HG03354 (cell line): Measurements from ENCODE around the gene CSNK1G2.

ENCODE experiments used
- ATAC-seq: cut with Tn5 transposase; IDR thresholded peaks from one replicate; pipeline ENCODE4 v1.9.1; 2021; ENCODE audit warnings: mild to moderate bottlenecking; ENCODE audit not compliant: unreplicated experiment, poor library complexity, severe bottlenecking

CSNK1G2 gene

DNA sequence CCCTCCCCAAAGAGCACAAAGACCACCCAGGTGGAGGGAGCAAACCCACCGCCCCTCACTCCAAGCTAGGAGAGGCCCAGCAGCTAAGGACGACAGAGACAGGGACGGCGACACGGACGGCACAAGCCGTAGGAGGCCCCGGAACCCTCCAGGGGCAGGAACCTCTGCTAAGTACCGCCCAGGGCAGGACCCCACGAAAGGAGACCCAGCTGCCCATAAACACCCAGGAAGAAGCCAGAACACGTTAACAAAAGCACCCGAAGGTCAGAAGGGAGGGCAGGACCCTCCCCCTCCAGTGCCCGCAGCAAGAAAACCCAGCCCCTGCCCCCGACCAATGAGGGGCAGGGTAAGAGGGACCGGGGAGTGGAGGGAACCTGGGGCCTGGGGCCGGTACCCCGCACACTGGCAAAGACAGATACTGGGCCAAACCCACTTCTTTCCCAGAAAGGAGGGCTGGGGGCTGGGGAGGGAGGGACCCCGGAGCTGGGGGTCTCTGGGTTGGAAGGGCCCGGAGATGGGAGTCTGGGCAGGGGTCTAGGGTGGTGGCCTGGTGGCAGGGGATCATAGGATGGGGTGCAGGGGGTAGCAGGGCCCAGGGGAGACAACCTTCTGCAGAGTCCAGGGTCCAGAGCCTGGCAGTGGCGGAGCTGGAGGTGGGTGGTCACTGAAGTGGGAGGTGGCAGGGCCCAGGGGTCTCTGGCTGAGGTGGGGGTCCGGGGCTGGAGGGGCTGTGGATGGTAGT, 72.1 kb downstream of the CSNK1G2 start:
- no peak for ATAC-seq

DNA sequence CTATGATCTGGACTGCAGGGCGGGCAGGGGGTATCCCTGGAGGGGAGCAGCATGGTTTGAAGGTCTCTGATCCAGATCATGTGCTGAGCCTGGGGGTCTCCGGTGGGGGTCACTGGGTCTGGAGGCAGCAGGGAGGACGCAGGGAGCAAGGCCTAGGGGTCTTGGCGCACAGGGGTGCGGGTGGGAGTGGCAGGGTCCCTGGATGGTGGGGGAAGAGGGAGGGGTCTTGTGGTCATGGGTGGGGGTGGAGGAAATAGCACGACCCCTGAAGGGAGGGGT, 72.7 kb downstream of the CSNK1G2 start:
- ATAC-seq = no peak

DNA sequence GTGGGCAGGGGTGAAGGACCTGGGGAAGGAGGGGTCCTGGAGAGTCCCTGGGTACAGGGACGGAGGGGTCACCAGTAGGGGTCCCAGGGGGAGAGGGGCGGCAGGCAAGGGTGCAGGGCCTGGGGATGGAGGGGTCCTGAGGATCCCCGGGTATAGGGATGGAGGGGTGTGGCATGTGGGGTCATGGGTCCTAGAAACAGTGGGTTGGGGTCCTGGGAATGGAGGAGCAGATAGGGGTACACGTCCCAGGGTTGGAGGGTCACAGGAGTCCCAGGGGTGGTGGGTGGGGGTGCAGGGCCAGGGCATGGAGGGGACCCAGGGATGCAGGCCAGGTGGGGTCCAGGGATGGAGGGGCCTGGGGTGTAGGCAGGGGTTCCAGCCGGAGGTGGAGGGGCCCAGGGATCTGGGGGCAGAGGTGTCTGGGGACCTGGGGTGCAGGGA, 73.2 kb downstream of the CSNK1G2 start:
- no peak for ATAC-seq

DNA sequence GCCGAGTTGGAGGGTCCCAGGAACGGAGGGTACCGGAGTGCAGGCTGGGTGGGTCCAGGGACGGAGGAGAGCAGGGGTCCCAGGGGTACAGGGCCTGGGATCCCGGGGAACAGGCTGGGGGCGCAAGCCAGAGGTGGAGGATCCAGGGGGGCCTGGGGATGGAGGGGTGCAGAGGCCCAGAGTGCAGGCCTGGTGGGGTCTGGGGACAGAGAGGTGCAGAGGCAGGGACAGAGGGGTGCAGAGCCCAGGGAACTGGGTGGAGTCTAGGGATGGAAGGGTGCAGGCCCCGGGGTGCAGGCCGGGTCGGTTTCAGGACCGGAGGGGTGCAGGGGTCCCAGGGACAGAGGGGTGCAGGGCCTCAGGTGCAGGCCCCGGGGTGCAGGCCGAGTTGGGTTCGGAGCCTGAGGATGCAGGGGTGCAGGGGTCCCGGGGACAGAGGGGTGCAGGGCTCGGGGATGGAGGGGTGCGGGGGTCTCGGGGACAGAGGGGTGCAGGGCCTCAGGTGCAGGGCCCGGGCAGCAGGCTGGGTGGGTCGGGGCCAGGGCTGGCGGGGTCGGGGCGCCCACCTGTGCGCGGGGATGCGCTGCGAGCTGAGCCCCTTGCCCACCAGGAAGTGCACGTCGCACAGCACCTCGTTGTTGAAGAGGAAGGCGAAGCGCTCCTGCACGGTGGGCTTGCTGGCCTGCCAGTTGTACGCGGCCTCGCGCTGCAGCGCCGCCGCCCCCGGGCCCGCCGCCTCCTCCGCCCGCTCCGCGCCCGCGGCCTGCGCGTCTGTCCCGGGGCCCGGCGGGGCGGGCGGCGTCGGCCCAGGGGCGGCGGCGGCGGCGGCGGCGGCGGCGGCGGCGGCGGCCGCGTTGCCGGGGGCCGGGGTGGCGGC, 74.0 kb downstream of the CSNK1G2 start:
- no peak for ATAC-seq

DNA sequence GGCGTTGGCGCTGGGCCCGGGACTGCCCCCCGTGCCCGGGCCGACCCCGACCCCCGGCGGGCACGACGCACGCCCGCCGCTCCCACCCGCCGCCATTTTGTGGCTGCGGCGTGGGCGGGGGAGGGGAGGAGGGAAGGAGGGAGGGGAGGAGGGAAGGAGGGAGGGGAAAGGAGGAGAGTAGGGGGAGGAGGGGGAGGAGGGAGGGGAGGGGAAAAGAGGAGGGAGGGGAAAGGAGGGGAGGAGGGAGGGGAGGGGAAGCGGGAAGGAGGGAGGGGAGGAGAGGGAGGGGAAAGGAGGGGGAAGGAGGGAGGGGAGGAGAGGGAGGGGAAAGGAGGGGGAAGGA, 74.6 kb downstream of the CSNK1G2 start, which contains the start of gene BTBD2:
Gene BTBD2 (minus strand): TSS at position 107 of the 343 bp plus-strand sequence. CDS start 11 bp downstream, at position 96.
- ATAC-seq = no peak

DNA sequence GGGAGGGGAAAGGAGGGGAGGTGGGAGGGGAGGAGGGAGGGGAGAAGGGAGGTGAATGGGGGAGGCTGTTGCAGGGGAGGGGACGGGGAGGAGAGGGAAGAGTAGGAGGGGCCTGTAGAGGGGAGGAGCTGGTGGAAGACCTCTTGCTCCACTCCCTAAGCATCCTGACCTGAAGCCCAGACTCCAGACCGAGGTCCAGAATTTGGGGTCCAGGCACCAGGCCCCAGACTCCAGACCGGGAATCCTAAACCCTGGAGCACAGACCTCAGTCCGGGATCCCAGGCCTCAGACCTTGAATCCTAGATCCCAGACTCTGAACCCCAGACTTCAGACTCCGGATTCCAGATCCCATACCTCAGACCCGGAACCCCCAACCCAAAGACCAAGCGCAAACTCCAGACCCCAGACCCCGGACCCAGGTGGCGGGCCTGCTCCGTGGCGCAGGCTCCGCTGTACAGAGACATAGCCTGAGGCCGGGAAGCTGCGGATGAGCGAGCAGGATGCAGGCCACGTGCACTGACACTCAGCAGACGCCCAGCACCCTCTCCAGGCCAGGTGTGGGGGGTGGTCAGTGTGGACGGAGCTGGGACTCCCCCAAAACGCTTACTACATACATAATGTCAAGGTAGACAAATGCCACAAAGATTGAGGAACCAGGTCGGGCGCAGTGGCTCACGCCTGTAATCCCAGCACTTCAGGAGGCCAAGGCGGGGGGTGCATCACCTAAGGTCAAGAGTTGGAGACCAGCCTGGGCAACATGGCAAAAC, 75.3 kb downstream of the CSNK1G2 start:
- ATAC-seq = no peak

DNA sequence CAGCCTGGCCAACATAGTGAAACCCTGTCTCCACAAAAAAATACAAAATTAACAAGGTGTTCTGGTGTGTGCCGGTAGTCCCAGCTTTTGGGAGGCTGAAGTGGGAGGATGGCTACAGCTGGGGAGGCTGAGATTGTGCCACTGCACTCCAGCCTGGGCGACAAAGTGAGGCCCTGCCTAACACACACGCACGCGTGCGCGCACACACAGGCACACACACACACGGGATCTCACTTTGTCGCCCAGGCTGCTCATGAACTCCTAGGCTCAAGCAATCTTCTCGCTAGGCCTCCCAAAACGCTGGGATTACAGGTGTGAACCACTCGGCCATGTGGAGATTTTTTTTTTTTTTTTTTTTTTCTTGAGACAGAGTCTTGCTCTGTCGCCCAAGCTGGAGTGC, 77.8 kb downstream of the CSNK1G2 start:
- no peak for ATAC-seq

DNA sequence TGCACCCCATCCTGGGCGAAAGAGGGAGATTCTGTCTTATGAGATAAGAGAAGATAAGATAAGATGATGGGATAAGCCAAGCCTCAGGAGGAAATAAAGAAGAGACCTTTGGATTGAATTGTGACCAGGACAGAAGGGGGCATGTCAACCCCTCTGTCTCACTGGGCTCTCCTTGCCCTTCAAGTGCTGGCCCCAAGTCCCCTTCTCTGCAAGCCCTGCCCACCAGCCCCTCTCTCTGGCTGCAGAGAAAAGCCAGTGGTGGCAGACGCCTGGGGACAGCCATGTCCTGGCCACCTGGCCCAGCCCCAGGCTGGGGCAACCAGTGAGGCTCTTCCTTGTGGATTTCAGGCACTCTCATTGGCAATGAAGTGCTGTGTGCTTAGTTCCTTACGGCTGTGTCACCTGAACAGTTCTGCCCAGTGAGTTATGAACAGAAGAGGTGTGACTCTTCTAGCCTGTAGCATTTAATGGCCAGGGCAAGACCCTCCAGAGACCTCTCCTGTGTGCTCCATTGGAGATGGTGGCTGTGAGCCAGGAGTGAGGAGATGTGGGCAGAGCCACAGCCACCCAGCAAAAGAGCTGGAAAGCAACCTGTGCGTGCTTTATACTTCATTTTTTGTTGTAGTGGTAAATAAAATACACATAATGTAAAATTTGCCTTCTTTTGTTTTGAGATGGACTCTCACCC, 80.6 kb downstream of the CSNK1G2 start:
- ATAC-seq = no peak

DNA sequence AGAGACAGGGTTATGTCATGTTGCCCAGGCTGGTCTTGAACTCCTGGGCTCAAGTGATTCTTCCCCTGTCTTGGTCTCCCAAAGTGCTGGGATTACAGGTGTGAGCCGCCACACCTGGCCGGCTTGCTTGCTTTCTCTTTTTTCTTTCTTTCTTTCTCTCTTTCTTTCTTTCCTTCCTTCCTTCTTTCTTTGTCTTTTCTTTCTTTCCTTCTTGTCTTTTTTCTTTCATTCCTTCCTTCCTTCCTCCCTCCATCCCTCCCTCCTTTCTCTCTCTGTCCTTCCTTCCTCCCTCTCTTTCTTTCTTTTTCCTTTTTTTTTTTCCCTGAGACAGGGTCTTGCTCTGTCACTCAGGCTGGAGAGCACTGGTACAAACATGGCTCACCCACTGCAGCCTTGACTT, 81.3 kb downstream of the CSNK1G2 start:
- no peak for ATAC-seq

DNA sequence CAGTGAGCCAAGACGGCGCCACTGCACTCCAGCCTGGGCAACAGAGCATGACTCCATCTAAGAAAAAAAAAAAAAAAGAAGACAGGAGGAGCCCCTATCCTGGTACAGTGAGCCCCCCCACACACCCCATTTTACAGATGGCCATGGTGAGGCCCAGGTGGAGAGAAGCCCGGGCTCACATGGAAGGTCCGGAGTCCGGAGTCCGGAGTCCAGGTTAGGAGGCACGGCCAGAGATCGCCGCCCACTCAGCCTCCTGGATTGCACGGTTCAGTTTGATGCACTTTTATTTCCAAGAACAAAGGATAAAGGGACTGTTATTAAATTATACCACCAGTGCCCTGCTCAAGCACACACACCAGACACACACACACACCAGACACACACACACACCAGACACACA, 85.8 kb downstream of the CSNK1G2 start:
- no peak for ATAC-seq

DNA sequence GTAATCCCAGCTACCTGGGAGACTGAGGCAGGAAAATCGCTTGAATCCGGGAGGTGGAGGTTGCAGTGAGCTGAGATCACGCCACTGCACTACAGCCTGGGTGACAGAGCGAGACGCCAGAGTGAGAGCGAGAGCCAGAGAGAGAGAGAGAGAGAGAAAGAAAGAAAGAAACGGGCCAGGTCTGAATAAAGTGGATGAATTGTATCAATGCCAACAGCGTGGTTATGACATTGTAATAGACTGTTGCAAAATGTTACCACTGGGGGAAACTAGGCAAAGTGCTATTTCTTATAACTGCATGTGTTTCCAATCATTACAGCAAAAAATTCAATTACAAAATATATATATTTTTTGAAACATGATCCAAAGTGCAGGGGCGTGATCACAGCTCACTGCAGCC, 86.4 kb downstream of the CSNK1G2 start:
- ATAC-seq = no peak
